Activated naive CD4-positive, alpha-beta T cell treated with anti-CD3 and anti-CD28 coated beads for 36 hours (primary cell): Measurements from ENCODE around the gene BRF1. TPM values are rescaled to one million over a fixed set of nuclear protein-coding genes. Genes with fewer than 3 reads are reported as not detected.

Source experiments
- CTCF ChIA-PET: fragments of 350-600 bp; sonication (Branson Sonifier 250); formaldehyde crosslinking; loops from one replicate; lab custom pipeline; 2021; ENCODE audit warnings: antibody characterized with exemption; lab: Charles Lee
- DNase-seq: peaks from one replicate; pipeline ENCODE4 v3.0.0-alpha.2; 2020
- H3K27ac Mint-ChIP-seq: one replicate; pipeline ENCODE4 v1.8.0; 2021; ENCODE audit warnings: mild to moderate bottlenecking, mixed read lengths
- H3K27me3 Mint-ChIP-seq: one replicate; pipeline ENCODE4 v1.8.0; 2021; ENCODE audit warnings: low read depth, mixed read lengths
- H3K36me3 Mint-ChIP-seq: one replicate; pipeline ENCODE4 v1.8.0; 2021; ENCODE audit warnings: low read depth, mixed read lengths
- H3K4me1 Mint-ChIP-seq: one replicate; pipeline ENCODE4 v1.8.0; 2021; ENCODE audit warnings: low read depth, mixed read lengths
- H3K4me3 Mint-ChIP-seq: one replicate; pipeline ENCODE4 v1.8.0; 2021; ENCODE audit warnings: mild to moderate bottlenecking, moderate library complexity, mixed read lengths
- H3K9me3 Mint-ChIP-seq: one replicate; pipeline ENCODE4 v1.8.0; 2021; ENCODE audit warnings: mixed read lengths
- intact Hi-C: fragments of 100-400 bp; cut with micrococcal nuclease; formaldehyde crosslinking; loops from one replicate; pipeline ENCODE4 v1.15.1; 2023
- total RNA-seq, 2 experiments: library from RNA; stranded (reverse); gene quantifications; one replicate each; pipeline ENCODE4 v1.2.3, GENCODE V29; 2021

BRF1 gene
- total RNA-seq, 2 experiments from 2014 or later, result 20.6 to 23.4 TPM

GRCh38 chr14:105169776-105170655 is 130.8 kb downstream of the BRF1 start:
- H3K27me3 Mint-ChIP-seq, result peaks cover 12% of the 10 kb centered on the region
- CTCF ChIA-PET, result interaction anchor here (0.6 to 2.0 kb wide), 6 partner anchors 10 to 311 kb away, joined by 3 to 7 read pairs (median 3); partner anchors contain the start of gene NUDT14
- peak overlapping the region; percentile 65 for H3K4me3 Mint-ChIP-seq
- peaks cover 26% of the 10 kb centered on the region for H3K4me1 Mint-ChIP-seq
- intact Hi-C loops, result loop anchor here (5.0 kb wide), 1 partner anchor 78 kb away; no protein-coding TSS in a partner anchor
- no peaks in the 10 kb centered on the region for H3K9me3 Mint-ChIP-seq
- peak; percentile 32 for DNase-seq
- H3K36me3 Mint-ChIP-seq, result no peaks in the 10 kb centered on the region
- H3K27ac Mint-ChIP-seq, result no peak overlapping the region

GRCh38 chr14:105168979-105169507 is 131.8 kb downstream of the BRF1 start:
- Mint-ChIP-seq H3K9me3 (no peaks in the 10 kb centered on the region), H3K27me3 (peaks cover 12% of the 10 kb centered on the region), H3K4me3 (peak overlapping the region; percentile 47), H3K36me3 (no peaks in the 10 kb centered on the region), H3K27ac (no peak overlapping the region), H3K4me1 (peaks cover 16% of the 10 kb centered on the region)
- intact Hi-C loops, result loop anchor here (5.0 kb wide), 1 partner anchor 77 kb away; no protein-coding TSS in a partner anchor
- DNase-seq, result peak; percentile 30
- CTCF ChIA-PET, result interaction anchor here (0.7 to 2.0 kb wide), 6 partner anchors 11 to 312 kb away, joined by 3 to 7 read pairs (median 3); partner anchors contain the start of gene NUDT14

GRCh38 chr14:105168496-105168978 is 132.3 kb downstream of the BRF1 start, which contains the start of gene JAG2:
Gene JAG2 (minus strand): TSS chr14:105168776. CDS start chr14:105168420, 356 bp downstream.
- H3K4me3 Mint-ChIP-seq, result peak within 1 kb of the TSS; percentile 65
- H3K36me3 Mint-ChIP-seq, result no peaks in the 10 kb centered on the region
- CTCF ChIA-PET, result interaction anchor here (0.7 to 2.0 kb wide), 4 partner anchors 12 to 176 kb away, joined by 3 to 7 read pairs (median 3); partner anchors contain the start of gene NUDT14
- intact Hi-C loops, result loop anchor here (5.0 kb wide), 1 partner anchor 76 kb away; no protein-coding TSS in a partner anchor
- H3K9me3 Mint-ChIP-seq, result no peaks in the 10 kb centered on the region
- H3K27ac Mint-ChIP-seq, result no peak within 1 kb of the TSS
- H3K4me1 Mint-ChIP-seq, result peaks cover 15% of the 10 kb centered on the region
- DNase-seq, result peak; percentile 51
- peaks cover 12% of the 10 kb centered on the region for H3K27me3 Mint-ChIP-seq

GRCh38 chr14:105168093-105168420 is 132.7 kb downstream of the BRF1 start:
- DNase-seq, result no peak
- CTCF ChIA-PET, result interaction anchor here (1.0 kb wide), 1 partner anchor 8 kb away, joined by 3 read pairs; no protein-coding TSS in a partner anchor
- no peaks in the 10 kb centered on the region for H3K36me3 Mint-ChIP-seq
- no peak overlapping the region for H3K27ac Mint-ChIP-seq
- peaks cover 15% of the 10 kb centered on the region for H3K4me1 Mint-ChIP-seq
- H3K27me3 Mint-ChIP-seq, result peaks cover 12% of the 10 kb centered on the region
- no peaks in the 10 kb centered on the region for H3K9me3 Mint-ChIP-seq
- peak overlapping the region; percentile 58 for H3K4me3 Mint-ChIP-seq
- intact Hi-C loops, result loop anchor here (5.0 kb wide), 1 partner anchor 76 kb away; no protein-coding TSS in a partner anchor

DNA sequence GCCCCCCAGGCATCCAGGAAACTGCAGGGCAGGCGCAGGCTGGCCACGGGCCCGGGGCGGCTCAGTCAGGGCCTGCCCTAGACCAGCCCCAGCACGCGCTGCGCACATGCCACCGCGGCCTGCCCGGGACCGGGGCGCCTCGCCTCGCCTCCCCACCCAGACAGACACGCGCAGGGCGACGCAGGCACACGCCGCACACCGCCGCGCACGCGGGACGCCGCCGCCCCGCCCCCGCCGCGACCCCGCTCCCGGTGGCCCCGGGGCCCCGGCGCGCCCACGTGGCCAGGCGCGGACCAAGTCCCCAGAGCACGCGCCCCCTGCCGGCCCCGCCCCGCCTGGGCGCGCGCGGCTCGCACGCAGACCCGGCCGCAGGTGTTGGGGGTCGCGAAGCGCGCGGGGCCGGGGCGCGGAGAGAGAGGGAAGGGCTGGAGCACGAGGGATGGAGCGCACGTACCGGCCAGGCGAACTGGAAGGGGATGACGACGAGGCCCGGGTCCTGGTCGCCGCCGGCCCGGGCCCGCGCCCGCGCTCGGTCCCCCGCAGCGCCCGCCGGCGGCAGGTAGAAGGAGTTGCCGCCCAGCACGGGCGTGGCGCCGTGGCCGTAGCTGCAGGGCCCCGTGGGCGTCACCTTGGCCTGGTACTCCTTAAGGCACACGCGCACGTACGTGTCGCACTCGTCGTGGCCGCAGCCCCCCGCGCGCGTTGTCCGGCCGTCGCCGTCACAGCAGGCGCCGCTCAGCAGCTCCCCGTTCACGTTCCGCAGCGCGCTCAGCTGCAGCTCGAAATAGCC is 133.3 kb downstream of the BRF1 start:
- no peaks in the 10 kb centered on the region for H3K36me3 Mint-ChIP-seq
- intact Hi-C loops, result loop anchor here (5.0 kb wide), 1 partner anchor 75 kb away; no protein-coding TSS in a partner anchor
- peaks cover 15% of the 10 kb centered on the region for H3K4me1 Mint-ChIP-seq
- H3K27me3 Mint-ChIP-seq, result peaks cover 12% of the 10 kb centered on the region
- CTCF ChIA-PET, result interaction anchor here (1.0 kb wide), 1 partner anchor 8 kb away, joined by 3 read pairs; no protein-coding TSS in a partner anchor
- no peak overlapping the region for H3K27ac Mint-ChIP-seq
- H3K9me3 Mint-ChIP-seq, result no peaks in the 10 kb centered on the region
- H3K4me3 Mint-ChIP-seq, result peak overlapping the region; percentile 58
- DNase-seq, result no peak

DNA sequence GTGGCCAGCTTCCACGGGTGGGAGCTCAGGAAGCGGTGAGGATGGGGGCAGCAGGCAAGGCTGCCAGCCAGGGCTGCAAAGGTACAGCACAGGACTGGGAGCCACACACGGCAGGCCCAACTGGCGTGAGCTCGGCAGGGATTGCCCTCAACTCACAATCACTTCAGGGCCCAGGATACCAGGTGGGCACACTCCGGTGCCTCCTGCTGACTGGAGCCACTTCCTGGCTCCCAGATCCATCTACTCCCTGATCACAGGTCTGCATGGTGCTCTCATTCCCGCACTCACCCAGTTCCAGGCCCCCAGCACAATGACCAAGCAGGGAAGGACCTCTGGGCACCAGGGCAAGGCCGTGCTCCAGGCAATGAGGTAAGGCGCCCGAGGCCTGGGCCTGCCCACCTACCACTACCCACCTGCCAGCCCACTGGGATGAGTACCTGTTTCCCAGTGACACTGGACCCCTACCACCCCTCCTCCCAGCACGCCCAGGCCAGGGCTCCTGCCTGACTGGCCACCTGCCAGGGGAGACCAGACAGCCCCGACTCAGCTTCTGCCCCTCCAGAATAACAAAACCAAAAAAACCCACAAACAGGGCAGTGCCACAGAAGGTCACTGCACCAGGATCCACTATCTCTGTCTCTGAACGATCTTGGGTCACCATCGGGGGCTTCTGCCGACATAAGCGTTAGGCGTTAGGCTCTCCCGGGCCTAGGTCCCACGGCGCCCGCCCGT is 134.1 kb downstream of the BRF1 start:
- H3K36me3 Mint-ChIP-seq, result no peaks in the 10 kb centered on the region

DNA sequence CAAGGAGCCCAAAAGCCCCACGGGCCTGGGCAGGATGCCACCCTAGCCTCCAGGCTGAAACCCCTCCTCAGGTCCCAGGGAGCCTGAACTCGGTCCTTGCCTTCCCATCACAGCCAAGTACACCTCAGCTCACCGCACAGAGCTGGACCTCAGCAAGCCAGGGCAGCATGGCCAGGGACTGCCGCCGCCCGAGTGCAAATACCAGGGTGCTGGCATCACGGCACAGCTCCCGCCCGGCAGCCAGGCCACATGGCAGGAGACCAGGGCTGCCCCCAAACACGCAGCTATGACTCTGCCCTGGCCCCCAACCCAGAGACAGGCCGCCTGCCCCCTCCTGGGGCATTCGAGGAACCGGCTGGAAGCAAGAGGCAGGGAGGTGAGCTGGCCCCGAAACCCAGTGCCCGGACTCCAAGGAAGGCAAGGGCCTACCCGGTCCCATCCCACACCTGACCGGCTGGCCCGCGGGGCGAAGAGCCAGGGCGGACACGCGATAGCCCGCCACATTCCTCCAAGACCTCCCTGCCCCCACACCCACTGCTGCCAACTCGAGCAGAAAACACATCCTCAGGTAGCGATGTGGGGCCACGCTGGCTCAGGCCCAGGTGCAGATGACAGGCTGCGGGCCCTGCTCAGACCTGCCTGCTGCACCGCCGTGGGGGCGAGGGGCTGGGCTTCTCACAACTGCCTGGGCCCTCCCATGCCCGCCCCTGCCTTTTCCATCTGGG is 134.9 kb downstream of the BRF1 start:
- no peak for DNase-seq
- H3K4me3 Mint-ChIP-seq, result no peak overlapping the region
- peaks cover 15% of the 10 kb centered on the region for H3K4me1 Mint-ChIP-seq
- no peaks in the 10 kb centered on the region for H3K9me3 Mint-ChIP-seq
- CTCF ChIA-PET, result interaction anchor here (1.1 kb wide), 1 partner anchor 36 kb away, joined by 3 read pairs; no protein-coding TSS in a partner anchor
- peaks cover 12% of the 10 kb centered on the region for H3K27me3 Mint-ChIP-seq
- intact Hi-C loops, result loop anchor here (5.0 kb wide), 1 partner anchor 74 kb away; no protein-coding TSS in a partner anchor
- H3K36me3 Mint-ChIP-seq, result no peaks in the 10 kb centered on the region
- H3K27ac Mint-ChIP-seq, result no peak overlapping the region

More for the DNA sequence above, 134.1 kb downstream of the BRF1 start:
- CTCF ChIA-PET, result interaction anchor here (1.1 kb wide), 1 partner anchor 36 kb away, joined by 3 read pairs; no protein-coding TSS in a partner anchor
- Mint-ChIP-seq H3K27me3 (peaks cover 12% of the 10 kb centered on the region), H3K9me3 (no peaks in the 10 kb centered on the region), H3K27ac (no peak overlapping the region), H3K4me3 (peak overlapping the region; percentile 39), H3K4me1 (peaks cover 15% of the 10 kb centered on the region)
- no peak for DNase-seq
- intact Hi-C loops, result loop anchor here (5.0 kb wide), 1 partner anchor 74 kb away; no protein-coding TSS in a partner anchor

DNA sequence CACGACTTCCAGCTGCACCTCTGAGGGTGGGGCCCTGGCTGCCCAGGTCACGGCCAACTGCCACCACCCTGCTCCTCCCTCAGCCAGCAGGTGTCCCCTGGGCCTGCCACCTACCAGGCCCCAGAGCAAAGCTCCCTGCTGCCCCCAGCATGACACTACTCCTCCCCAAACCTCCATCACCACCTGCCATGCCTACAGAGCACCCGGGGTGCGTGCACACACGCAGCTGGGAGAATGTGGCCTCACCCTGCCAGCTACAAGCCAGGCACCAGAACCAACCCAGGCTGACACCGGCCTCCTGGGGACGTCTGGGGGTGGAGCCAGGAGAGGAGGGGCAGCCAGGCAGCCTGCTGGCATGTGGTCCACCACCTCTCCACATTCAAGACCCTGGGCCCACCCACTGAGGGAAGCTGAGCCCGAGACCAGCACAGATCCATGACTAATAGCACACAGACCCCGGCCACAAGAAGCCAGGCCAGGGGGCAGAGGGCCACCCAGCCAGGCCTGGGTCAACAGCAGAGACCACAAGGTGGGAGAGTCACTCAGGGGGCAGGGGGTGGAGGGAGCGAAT is 135.6 kb downstream of the BRF1 start:
- Mint-ChIP-seq H3K27ac (no peak overlapping the region), H3K4me3 (no peak overlapping the region), H3K36me3 (no peaks in the 10 kb centered on the region), H3K27me3 (peaks cover 12% of the 10 kb centered on the region), H3K4me1 (peaks cover 11% of the 10 kb centered on the region), H3K9me3 (no peaks in the 10 kb centered on the region)
- intact Hi-C loops, result loop anchor here (5.0 kb wide), 1 partner anchor 73 kb away; no protein-coding TSS in a partner anchor
- CTCF ChIA-PET, result interaction anchor here (1.1 kb wide), 1 partner anchor 37 kb away, joined by 3 read pairs; no protein-coding TSS in a partner anchor
- no peak for DNase-seq

DNA sequence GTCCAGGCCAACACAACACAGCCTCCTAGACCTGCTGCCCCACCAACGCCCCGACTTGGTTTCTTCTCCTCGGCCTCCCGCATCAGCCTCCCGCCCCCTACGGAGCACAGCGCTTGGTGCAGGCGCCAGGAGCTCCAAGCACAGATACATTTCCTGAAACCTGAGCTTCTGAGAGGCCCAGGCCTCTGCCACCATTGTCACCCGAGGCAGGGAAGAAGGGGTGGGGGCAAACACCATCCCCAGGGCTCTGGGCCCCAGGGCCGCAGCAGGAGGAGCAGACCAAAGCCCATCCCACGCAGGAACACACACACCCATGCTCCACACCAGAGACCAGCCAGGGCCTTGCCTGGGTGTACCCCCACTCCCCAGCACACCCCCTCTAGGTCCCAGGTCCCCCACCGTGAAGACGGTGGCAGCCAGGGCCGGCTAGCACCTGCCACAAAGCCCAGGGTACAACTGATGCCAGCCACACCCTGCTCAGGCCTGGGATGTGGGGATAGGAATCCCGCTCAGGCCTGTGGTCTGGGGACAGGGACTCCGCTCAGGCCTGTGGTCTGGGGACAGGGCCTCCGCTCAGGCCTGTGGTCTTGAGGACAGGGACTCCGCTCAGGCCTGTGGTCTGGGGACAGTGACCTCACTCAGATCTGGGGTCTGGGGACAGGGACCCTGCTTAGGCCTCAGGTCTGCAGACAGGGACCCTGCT is 137.6 kb downstream of the BRF1 start:
- Mint-ChIP-seq H3K9me3 (no peaks in the 10 kb centered on the region), H3K4me1 (peaks cover 4% of the 10 kb centered on the region), H3K27me3 (peaks cover 5% of the 10 kb centered on the region), H3K27ac (no peak overlapping the region), H3K4me3 (no peak overlapping the region), H3K36me3 (no peaks in the 10 kb centered on the region)
- DNase-seq, result no peak
- intact Hi-C loops, result no loop called here
- CTCF ChIA-PET, result no interaction called here

GRCh38 chr14:105162669-105162979 is 138.2 kb downstream of the BRF1 start:
- Mint-ChIP-seq H3K4me1 (peaks cover 4% of the 10 kb centered on the region), H3K36me3 (no peaks in the 10 kb centered on the region), H3K27ac (no peak overlapping the region), H3K9me3 (no peaks in the 10 kb centered on the region), H3K27me3 (peaks cover 5% of the 10 kb centered on the region), H3K4me3 (no peak overlapping the region)
- CTCF ChIA-PET, result no interaction called here
- no peak for DNase-seq
- intact Hi-C loops, result no loop called here
